RWPE2 (cell line): ENCODE results near the gene CSMD2.

Experiments used
- ATAC-seq: fragments of 200-7000 bp; cut with Tn5 transposase; 3 replicates; pipeline ENCODE4 v1.9.1; 2021; ENCODE audit warnings: low read depth
- DNase-seq: peaks from one replicate; pipeline ENCODE4 v3.0.0-alpha.2; 2020; ENCODE audit warnings: low spot score
- H3K27ac ChIP-seq: fragments of 450-650 bp; 2 replicates; pipeline ENCODE4 v1.5.1; 2017; ENCODE audit warnings: mild to moderate bottlenecking; ENCODE audit not compliant: poor library complexity, severe bottlenecking
- H3K27me3 ChIP-seq: fragments of 250-450 bp; sonication (Bioruptor Pico); 2 replicates; pipeline ENCODE4 v1.5.1; 2021; ENCODE audit warnings: mild to moderate bottlenecking, moderate library complexity; ENCODE audit not compliant: insufficient read depth, poor library complexity, severe bottlenecking
- H3K36me3 ChIP-seq: fragments of 250-450 bp; sonication (Bioruptor Pico); 2 replicates; pipeline ENCODE4 v1.5.1; 2020; ENCODE audit warnings: low read depth, mild to moderate bottlenecking, moderate library complexity
- H3K4me1 ChIP-seq: fragments of 250-450 bp; sonication (Bioruptor Pico); 2 replicates; pipeline ENCODE4 v1.5.1; 2021; ENCODE audit warnings: mild to moderate bottlenecking, moderate library complexity; ENCODE audit not compliant: insufficient read depth, poor library complexity, severe bottlenecking
- H3K4me3 ChIP-seq: fragments of 250-450 bp; sonication (Bioruptor Pico); 2 replicates; pipeline ENCODE4 v1.5.1; 2021; ENCODE audit warnings: mild to moderate bottlenecking, moderate library complexity; ENCODE audit not compliant: severe bottlenecking
- H3K9me3 ChIP-seq: fragments of 250-450 bp; sonication (Bioruptor Pico); 2 replicates; pipeline ENCODE4 v1.5.1; 2021; ENCODE audit warnings: mild to moderate bottlenecking, moderate library complexity; ENCODE audit not compliant: severe bottlenecking
- TF ChIP-seq, protein P1 (sequence below): fragments of 450-650 bp; IDR thresholded peaks from one replicate; pipeline ENCODE4 v1.5.1; 2017; ENCODE audit warnings: mild to moderate bottlenecking, moderate library complexity; ENCODE audit not compliant: poor library complexity, severe bottlenecking

The CSMD2 gene

DNA sequence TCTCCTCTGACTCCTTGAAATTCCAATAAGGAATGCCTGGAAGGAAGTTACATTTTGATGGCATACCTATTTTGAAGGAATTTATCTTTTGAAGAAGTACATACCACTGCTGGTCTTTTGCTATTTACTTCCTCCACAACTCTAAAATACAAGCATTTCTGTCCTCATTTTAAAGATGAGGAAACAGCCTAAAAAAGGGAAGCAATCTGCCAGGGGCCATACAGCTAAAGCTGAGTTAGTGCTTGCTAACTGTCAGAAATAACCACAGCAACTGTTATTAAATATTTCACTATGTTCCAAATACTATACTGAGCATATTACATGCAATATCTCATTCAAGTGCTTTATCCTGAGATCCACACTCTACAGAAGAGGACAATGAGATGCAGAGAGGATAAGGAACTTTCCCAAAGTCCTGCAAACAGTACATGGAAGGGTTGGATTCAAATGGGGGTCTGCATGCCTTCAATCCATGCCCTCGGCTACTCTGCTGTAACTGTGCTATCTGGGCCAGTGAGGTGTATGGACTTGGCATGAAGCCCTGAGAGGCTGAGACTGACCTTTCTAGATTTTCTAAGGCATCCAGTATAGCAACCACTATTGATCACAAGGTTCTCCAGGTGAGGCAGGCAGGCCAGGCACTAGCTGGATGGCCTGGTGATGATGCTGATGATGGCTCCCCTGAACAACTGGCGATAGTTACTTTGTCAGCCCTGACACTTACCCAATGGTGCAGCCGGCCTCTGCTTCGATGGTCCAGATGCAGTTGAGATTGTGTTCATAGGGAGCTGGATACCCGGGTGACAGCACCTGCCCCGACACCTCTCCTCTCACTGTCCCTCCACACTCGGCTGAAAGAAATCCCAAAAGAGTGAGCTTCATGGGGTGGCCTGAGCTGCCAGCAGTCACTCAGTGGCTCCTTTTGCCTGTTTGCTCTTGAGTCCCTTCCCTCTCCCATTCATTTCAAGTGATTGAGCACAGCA is 472.5 kb downstream of the CSMD2 start:
- no peak for DNase-seq
- H3K27me3 ChIP-seq = peaks cover 34% of the 10 kb centered on the region
- TF ChIP-seq, protein P1, sequence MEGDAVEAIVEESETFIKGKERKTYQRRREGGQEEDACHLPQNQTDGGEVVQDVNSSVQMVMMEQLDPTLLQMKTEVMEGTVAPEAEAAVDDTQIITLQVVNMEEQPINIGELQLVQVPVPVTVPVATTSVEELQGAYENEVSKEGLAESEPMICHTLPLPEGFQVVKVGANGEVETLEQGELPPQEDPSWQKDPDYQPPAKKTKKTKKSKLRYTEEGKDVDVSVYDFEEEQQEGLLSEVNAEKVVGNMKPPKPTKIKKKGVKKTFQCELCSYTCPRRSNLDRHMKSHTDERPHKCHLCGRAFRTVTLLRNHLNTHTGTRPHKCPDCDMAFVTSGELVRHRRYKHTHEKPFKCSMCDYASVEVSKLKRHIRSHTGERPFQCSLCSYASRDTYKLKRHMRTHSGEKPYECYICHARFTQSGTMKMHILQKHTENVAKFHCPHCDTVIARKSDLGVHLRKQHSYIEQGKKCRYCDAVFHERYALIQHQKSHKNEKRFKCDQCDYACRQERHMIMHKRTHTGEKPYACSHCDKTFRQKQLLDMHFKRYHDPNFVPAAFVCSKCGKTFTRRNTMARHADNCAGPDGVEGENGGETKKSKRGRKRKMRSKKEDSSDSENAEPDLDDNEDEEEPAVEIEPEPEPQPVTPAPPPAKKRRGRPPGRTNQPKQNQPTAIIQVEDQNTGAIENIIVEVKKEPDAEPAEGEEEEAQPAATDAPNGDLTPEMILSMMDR = no peak

DNA sequence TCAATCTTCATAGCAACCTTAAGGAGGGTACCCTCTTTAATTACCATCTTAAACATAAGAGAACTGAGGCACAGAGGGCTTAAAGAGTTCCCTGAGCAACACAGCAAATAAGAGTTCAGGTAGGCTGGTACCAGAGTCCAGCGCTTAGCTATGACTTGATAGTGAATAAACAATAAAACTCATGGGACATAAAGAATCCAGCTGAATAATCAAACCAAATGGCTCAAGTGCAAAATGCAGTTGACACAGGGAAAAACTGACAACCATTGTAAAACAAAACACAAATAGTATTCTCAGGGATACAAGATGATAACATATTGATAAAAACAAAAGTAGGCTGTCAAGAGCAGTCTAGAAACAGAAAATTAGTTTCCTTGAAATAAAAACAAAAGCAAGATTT is 478.0 kb downstream of the CSMD2 start:
- TF ChIP-seq, protein P1 = no peak
- no peak for ATAC-seq

More for the DNA sequence above, 472.5 kb downstream of the CSMD2 start:
- no peaks in the 10 kb centered on the region for H3K36me3 ChIP-seq
- no peak overlapping the region for H3K27ac ChIP-seq
- ATAC-seq = no peak
- no peaks in the 10 kb centered on the region for H3K4me1 ChIP-seq
- no peak overlapping the region for H3K4me3 ChIP-seq
- no peaks in the 10 kb centered on the region for H3K9me3 ChIP-seq

DNA sequence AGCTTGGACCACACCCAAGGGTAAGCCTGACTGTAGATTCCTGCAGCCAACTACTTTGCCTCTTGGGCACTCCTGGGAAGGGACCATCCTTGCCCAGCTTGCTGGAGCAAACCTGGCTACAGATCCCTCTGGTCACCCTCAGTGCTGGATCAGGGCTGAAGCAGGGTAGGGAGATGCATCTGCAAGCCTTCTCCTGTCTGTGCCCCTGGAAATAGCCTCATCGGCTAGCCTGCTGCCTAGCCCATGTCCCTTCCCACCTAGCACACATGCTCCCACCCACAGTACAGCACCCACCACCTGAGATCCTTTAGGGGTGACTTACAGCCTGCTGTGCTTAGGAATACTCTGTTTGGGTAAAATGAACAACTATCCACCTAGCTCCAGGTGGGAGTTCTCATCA is 478.5 kb downstream of the CSMD2 start:
- ATAC-seq (no peak), DNase-seq (no peak)
- Histone ChIP-seq H3K9me3 (no peaks in the 10 kb centered on the region), H3K27me3 (peaks cover 25% of the 10 kb centered on the region), H3K4me3 (no peak overlapping the region), H3K36me3 (no peaks in the 10 kb centered on the region), H3K4me1 (no peaks in the 10 kb centered on the region), H3K27ac (no peak overlapping the region)
- TF ChIP-seq, protein P1 = no peak

More for the DNA sequence above, 478.0 kb downstream of the CSMD2 start:
- no peaks in the 10 kb centered on the region for H3K4me1 ChIP-seq
- peaks cover 27% of the 10 kb centered on the region for H3K27me3 ChIP-seq
- no peak overlapping the region for H3K4me3 ChIP-seq
- no peak for DNase-seq
- no peaks in the 10 kb centered on the region for H3K36me3 ChIP-seq
- no peaks in the 10 kb centered on the region for H3K9me3 ChIP-seq
- no peak overlapping the region for H3K27ac ChIP-seq

DNA sequence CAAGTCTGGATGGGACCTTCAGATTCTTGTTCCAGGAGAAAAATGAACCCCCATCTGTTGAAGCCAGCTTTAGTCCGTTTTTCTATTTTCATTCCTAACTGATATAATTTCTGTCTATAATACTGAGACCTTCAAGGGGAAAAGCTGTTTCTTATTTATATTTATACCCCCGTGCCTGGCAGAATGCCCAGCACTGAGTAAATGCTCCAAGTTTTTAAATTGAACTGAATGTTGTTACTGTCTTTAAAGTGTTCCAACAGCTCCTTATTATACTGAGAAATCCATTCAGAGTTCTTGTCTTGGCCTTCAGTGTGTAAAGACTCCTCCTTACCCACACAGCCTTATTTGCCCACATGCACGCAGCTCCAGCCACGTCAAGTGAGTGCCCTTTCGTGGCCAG is 479.8 kb downstream of the CSMD2 start:
- DNase-seq (no peak), ATAC-seq (no peak)
- Histone ChIP-seq H3K9me3 (no peaks in the 10 kb centered on the region), H3K4me1 (no peaks in the 10 kb centered on the region), H3K4me3 (no peak overlapping the region), H3K27ac (no peak overlapping the region), H3K36me3 (no peaks in the 10 kb centered on the region), H3K27me3 (peaks cover 25% of the 10 kb centered on the region)
- TF ChIP-seq, protein P1 = no peak
